Fibroblast of villous mesenchyme (primary cell): ENCODE results near the gene UBE2L3. TPM values are rescaled to one million over a fixed set of nuclear protein-coding genes. Genes with fewer than 3 reads are reported as not detected.
"Not testable (repeated sequence)": the region's sequence is repeated elsewhere in the genome, so short reads cannot be mapped to it uniquely, and the experiment has no call there.

Experiments
- DNase-seq: peaks from one replicate; pipeline ENCODE4 v3.0.0-alpha.2; 2010; ENCODE audit warnings: low read depth
- H3K4me3 ChIP-seq: 2 replicates; pipeline ENCODE4 v1.5.1; 2011; ENCODE audit warnings: low read depth, mild to moderate bottlenecking, low read length
- CTCF ChIP-seq: IDR thresholded peaks from 2 replicates; pipeline ENCODE4 v1.5.1; 2012; ENCODE audit warnings: low read depth, mild to moderate bottlenecking, low read length; ENCODE audit not compliant: insufficient read depth
- total RNA-seq: library from RNA; depleted of rRNA; stranded (reverse); fragments of >200 nt; gene quantifications from 2 replicates; pipeline ENCODE4 v1.2.3, GENCODE V29; 2012

UBE2L3 gene
- total RNA-seq, 1 donor: 56.1 TPM

- H3K4me3 ChIP-seq: no peak overlapping the region
- no peak for TF ChIP-seq CTCF
- no peak for DNase-seq
Observed at GRCh38 chr22:21605887-21606564, 38.5 kb downstream of the UBE2L3 start.

GRCh38 chr22:21606775-21607174 lies 39.3 kb downstream of the UBE2L3 start:
- no peak for DNase-seq
- no peak for TF ChIP-seq CTCF
- H3K4me3 ChIP-seq: no peak overlapping the region

- H3K4me3 ChIP-seq, DNase-seq: not testable (repeated sequence)
Observed at GRCh38 chr22:21609556-21610157, 42.1 kb downstream of the UBE2L3 start.

- no peak for TF ChIP-seq CTCF
- no peak overlapping the region for H3K4me3 ChIP-seq
- no peak for DNase-seq
Observed at GRCh38 chr22:21611210-21611977, 43.9 kb downstream of the UBE2L3 start.

GRCh38 chr22:21612858-21613257 lies 45.3 kb downstream of the UBE2L3 start:
- DNase-seq: no peak
- no peak overlapping the region for H3K4me3 ChIP-seq
- no peak for TF ChIP-seq CTCF

GRCh38 chr22:21613553-21614233 lies 46.2 kb downstream of the UBE2L3 start:
- TF ChIP-seq CTCF: no peak
- DNase-seq: no peak

GRCh38 chr22:21615731-21616130 lies 48.2 kb downstream of the UBE2L3 start:
- DNase-seq: no peak
- H3K4me3 ChIP-seq: no peak overlapping the region
- no peak for TF ChIP-seq CTCF

More at GRCh38 chr22:21613553-21614233, 46.2 kb downstream of the UBE2L3 start:
- no peak overlapping the region for H3K4me3 ChIP-seq

- not testable (repeated sequence) for H3K4me3 ChIP-seq, DNase-seq
Observed at GRCh38 chr22:21617337-21617736, 49.8 kb downstream of the UBE2L3 start.
